Right lobe of liver (tissue), 6 donors: ENCODE results near the gene INPP4A. TPM values are rescaled to one million over a fixed set of nuclear protein-coding genes. Genes with fewer than 3 reads are reported as not detected.

ENCODE experiments used
- ATAC-seq, 4 donors: fragments of 200-7000 bp; cut with Tn5 transposase; one replicate each; pipeline ENCODE4 v1.9.1; 2020; ENCODE audit warnings: mild to moderate bottlenecking in 4 of 4, moderate library complexity in 4 of 4
- DNase-seq, 3 donors: peaks; one replicate each; pipeline ENCODE4 v3.0.0-alpha.2; 2020
- H3K27ac ChIP-seq, 3 donors: fragments of 200-600 bp; one replicate each; pipeline ENCODE4 v1.8.0; 2022
- H3K27me3 ChIP-seq, 2 donors: fragments of 200-600 bp; one replicate each; pipeline ENCODE4 v1.8.0; 2022
- H3K36me3 ChIP-seq, 4 donors: fragments of 200-600 bp; sonication (generic) in 1 of 4; one replicate each; pipeline versions ENCODE4 v1.5.1 to v1.8.0; 2017 to 2022; ENCODE audit warnings: control low read depth in 1 of 4
- H3K4me1 ChIP-seq, 4 donors: fragments of 200-600 bp; sonication (generic) in 1 of 4; one replicate each; pipeline versions ENCODE4 v1.5.1 to v1.8.0; 2017 to 2022; ENCODE audit warnings: control low read depth in 1 of 4
- H3K4me3 ChIP-seq, 3 donors: fragments of 200-600 bp; one replicate each; pipeline ENCODE4 v1.8.0; 2022
- H3K9me3 ChIP-seq, 4 donors: fragments of 200-600 bp; sonication (generic) in 1 of 4; one replicate each; pipeline versions ENCODE4 v1.5.1 to v1.8.0; 2017 to 2022; ENCODE audit warnings: control low read depth in 1 of 4
- POLR2A ChIP-seq: fragments of 450-650 bp; IDR thresholded peaks from one replicate; pipeline ENCODE4 v1.6.1; 2017; ENCODE audit warnings: antibody characterized with exemption, mild to moderate bottlenecking
- WGBS: methylation state at CpG from one replicate; pipeline ENCODE4 v1.1.6; 2018; ENCODE audit warnings: low coverage, low lambda C conversion rate; ENCODE audit not compliant: insufficient coverage; ENCODE audit errors: missing lambda C conversion rate; 5-methylcytosine and 5-hydroxymethylcytosine counted together
- intact Hi-C, 2 donors: fragments of 100-400 bp; cut with DNase I; formaldehyde crosslinking; loops; one replicate each; pipeline versions ENCODE4 v1.11.2 to v1.14.1; 2022
- total RNA-seq, 6 experiments: library from RNA; depleted of rRNA in 2 of 6; stranded (reverse); fragments of >200 nt in 2 of 6; fragmentation: NEBNext Ultra II Directional in 3 of 6; extraction: Animal tissue kit (Norgen Biotek cat#: 25700) in 3 of 6; gene quantifications; one replicate each; pipeline versions ENCODE4 v1.1.0 to v1.2.4, GENCODE V29; 2016 to 2023
- TF ChIP-seq, protein P1 (sequence below), 4 donors: fragments of 200-600 bp in 3 of 4; fragments of 450-650 bp in 1 of 4; IDR thresholded peaks; one replicate each; pipeline versions ENCODE4 v1.5.1 to v1.8.0; 2016 to 2022; ENCODE audit warnings: antibody characterized with exemption in 4 of 4, mild to moderate bottlenecking in 2 of 4
- donor health status: DM: no; HTN: yes; CAD: no.
- donor health status: DM: no; HTN: no; CAD: no.
- donor health status: DM: no; HTN: no; CAD: no.
- donor health status: DM: no; HTN: yes; CAD: no.
- donor health status: DM: no; HTN: yes; CAD: no.

The INPP4A gene
- total RNA-seq, 6 experiments from 2014 or later: 6.5 to 10.4 (median 8.0) TPM

DNA sequence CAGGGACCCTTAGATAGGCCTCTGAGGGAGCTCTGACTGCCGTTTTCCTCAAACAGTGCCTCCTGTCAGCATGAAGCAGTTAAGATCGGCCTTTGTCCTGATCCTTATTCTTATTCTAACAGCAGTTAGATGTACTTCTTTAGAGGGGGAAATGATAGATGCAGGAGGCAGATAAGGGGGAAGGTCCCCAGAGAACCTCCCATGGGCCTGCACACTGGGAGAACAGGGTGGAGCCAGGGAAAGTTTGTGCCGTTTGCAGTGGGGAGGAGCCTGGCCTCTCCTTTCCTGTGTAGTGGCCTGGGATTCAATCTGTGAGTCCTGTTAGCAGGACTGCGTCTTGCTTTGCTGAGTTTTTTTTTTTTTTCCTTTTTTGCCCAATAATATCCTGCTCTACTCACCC lies 7.9 kb upstream of the INPP4A start:
- intact Hi-C loops: no loop called here
- H3K4me3 ChIP-seq: no peak overlapping the region
- TF ChIP-seq, protein P1, sequence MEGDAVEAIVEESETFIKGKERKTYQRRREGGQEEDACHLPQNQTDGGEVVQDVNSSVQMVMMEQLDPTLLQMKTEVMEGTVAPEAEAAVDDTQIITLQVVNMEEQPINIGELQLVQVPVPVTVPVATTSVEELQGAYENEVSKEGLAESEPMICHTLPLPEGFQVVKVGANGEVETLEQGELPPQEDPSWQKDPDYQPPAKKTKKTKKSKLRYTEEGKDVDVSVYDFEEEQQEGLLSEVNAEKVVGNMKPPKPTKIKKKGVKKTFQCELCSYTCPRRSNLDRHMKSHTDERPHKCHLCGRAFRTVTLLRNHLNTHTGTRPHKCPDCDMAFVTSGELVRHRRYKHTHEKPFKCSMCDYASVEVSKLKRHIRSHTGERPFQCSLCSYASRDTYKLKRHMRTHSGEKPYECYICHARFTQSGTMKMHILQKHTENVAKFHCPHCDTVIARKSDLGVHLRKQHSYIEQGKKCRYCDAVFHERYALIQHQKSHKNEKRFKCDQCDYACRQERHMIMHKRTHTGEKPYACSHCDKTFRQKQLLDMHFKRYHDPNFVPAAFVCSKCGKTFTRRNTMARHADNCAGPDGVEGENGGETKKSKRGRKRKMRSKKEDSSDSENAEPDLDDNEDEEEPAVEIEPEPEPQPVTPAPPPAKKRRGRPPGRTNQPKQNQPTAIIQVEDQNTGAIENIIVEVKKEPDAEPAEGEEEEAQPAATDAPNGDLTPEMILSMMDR (IDR thresholded peaks at IDR 0.05): no peak
- TF ChIP-seq POLR2A: no peak
- 48% methylated on average over 4 of the region's 4 CpGs for WGBS
- H3K27ac ChIP-seq: no peak overlapping the region
- no peak for DNase-seq
- H3K27me3 ChIP-seq: no peaks in the 10 kb centered on the region
- H3K9me3 ChIP-seq: no peaks in the 10 kb centered on the region
- no peaks in the 10 kb centered on the region for H3K4me1 ChIP-seq
- H3K36me3 ChIP-seq: no peaks in the 10 kb centered on the region
- peak; percentile 48 to 81 (median 66) for ATAC-seq

DNA sequence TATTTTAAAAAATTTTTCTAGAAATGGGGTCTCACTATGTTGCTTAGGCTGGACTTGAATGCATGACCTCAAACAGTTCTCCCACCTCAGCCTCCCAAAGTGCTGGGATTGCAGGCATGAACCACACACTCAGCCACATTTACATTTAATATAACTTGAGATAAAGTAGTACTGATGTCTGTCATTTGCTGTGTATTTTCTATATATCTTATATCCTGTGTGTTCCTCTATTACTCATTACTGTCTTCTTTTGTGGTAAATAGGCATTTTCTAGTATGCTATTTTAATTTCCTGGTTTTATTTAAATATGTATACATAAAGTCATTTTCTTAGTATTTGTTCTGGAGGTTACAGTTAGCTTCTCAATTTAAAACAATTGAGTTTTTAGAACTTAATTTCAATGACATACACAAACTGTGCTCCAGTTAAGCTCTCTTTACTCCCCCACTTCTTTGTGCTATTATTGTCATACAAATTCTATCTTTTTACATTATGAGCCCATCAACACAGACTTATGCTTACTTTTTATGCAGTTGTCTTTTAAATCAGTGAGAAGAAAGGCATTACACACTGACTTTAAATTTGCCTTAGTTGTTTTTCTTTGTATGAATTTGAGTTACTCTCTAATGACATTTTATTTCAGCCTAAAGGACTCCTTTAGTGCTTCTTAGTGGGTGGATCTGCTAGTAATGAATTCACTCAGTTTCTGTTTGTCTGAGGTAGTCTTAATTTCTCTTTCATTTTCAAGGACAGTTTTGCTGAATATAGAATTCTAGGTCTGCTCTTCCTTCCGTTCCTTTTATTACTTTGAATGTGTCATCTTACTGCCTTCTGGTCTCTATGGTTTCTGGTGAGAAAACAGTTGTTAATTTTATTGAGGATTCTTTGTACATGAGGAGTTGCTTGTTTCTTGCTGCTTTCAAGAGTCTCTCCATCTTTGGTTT lies 6.2 kb upstream of the INPP4A start:
- H3K36me3 ChIP-seq: no peaks in the 10 kb centered on the region
- H3K4me1 ChIP-seq: no peaks in the 10 kb centered on the region
- peak overlapping the region in 1 of 3 donors; percentile 5 for H3K27ac ChIP-seq
- no peak overlapping the region for H3K4me3 ChIP-seq
- TF ChIP-seq POLR2A: no peak
- TF ChIP-seq, protein P1 (IDR thresholded peaks at IDR 0.05): no peak
- intact Hi-C loops: no loop called here
- H3K27me3 ChIP-seq: no peaks in the 10 kb centered on the region
- DNase-seq (no peak), ATAC-seq (peak in 3 of 4 donors; percentile 22 to 68 (median 33))
- H3K9me3 ChIP-seq: no peaks in the 10 kb centered on the region
- 56% methylated on average over 1 of the region's 1 CpG for WGBS

DNA sequence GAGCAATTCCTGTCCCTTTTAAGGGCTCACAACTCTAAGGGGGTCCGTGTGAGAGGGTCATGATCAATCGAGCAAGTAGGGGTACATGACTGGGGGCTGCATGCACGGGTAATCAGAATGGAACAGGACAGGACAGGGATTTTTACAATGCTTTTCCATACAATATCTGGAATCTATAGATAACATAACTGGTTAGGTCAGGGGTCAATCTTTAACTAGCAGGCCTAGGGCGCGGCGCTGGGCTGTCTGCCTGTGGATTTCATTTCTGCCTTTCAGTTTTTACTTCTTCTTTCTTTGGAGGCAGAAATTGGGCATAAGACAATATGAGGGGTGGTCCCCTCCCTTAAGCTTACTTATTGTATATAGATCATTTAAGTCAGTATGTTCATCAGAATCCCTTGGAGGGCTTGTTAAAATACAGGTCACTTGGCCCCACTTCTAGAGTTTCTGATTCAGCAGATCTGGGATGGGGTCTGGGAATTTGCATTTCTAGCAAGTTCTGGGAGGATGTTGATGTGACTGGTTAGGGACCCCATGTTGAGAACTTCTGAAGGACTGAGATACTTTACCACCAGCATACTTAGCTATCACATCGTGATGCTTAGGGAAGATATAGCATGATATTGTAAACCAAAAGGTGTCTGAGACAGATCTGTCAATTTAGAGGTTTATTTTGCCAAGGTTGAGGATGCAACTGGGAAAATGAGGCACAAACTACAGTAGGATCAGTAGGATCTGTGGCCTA lies 2.8 kb upstream of the INPP4A start:
- ATAC-seq (no peak), DNase-seq (no peak)
- H3K9me3 ChIP-seq: no peaks in the 10 kb centered on the region
- WGBS: 74% methylated on average over 3 of the region's 7 CpGs
- TF ChIP-seq POLR2A: no peak
- TF ChIP-seq, protein P1 (IDR thresholded peaks at IDR 0.05): no peak
- intact Hi-C loops: no loop called here
- H3K4me3 ChIP-seq: no peak overlapping the region
- peaks cover 0 to 4% (median 0%) of the 10 kb centered on the region in 4 donors for H3K4me1 ChIP-seq
- no peak overlapping the region for H3K27ac ChIP-seq
- H3K27me3 ChIP-seq: no peaks in the 10 kb centered on the region
- H3K36me3 ChIP-seq: no peaks in the 10 kb centered on the region

DNA sequence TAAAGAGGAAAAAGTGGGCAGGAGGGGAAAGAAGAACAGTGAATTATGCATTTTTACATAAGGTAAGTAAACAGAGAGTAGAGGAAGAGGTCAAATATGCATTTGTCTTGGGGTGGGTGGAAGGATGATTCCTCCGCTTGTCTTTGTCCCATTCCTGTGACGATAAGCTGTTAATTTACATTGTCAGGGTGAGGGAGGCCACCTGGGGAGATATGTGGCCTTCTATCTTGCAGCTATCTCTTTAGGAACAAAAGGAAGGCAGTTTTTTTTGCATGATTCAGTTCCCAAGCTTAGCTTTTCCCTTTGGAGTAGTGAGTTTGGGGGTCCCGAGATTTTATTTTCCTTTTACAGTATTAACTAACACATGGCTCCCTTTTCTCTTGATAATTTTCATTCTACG lies 2.2 kb upstream of the INPP4A start:
- Histone ChIP-seq H3K36me3 (no peaks in the 10 kb centered on the region), H3K27me3 (no peaks in the 10 kb centered on the region), H3K27ac (no peak overlapping the region), H3K9me3 (no peaks in the 10 kb centered on the region), H3K4me1 (peaks cover 0 to 4% (median 0%) of the 10 kb centered on the region in 4 donors), H3K4me3 (no peak overlapping the region)
- ATAC-seq (no peak), DNase-seq (no peak)
- intact Hi-C loops: no loop called here
- TF ChIP-seq, protein P1 (IDR thresholded peaks at IDR 0.05): no peak
- no peak for TF ChIP-seq POLR2A
- WGBS: 71% methylated on average over 4 of the region's 4 CpGs
